Epithelial cell of proximal tubule (primary cell): ENCODE data around the gene MAN2A1. TPM values are rescaled to one million over a fixed set of nuclear protein-coding genes. Genes with fewer than 3 reads are reported as not detected.
"Not testable (repeated sequence)": the region's sequence is repeated elsewhere in the genome, so short reads cannot be mapped to it uniquely, and the experiment has no call there.

Experiments
- DNase-seq: peaks from one replicate; pipeline ENCODE4 v3.0.0-alpha.2; 2011; ENCODE audit warnings: low read depth
- H3K4me3 ChIP-seq: 2 replicates; pipeline ENCODE4 v1.5.1; 2011; ENCODE audit warnings: low read depth, mild to moderate bottlenecking, low read length
- CTCF ChIP-seq: conservative IDR thresholded peaks from 2 replicates; pipeline ENCODE4 v1.5.1; 2012; ENCODE audit warnings: low read depth, mild to moderate bottlenecking, low read length
- total RNA-seq: library from RNA; depleted of rRNA; stranded (reverse); fragments of >200 nt; gene quantifications from 2 replicates; pipeline ENCODE4 v1.2.3, GENCODE V29; 2015

The MAN2A1 gene
- total RNA-seq, 1 donor from 2014 or later: 51.2 TPM

DNA sequence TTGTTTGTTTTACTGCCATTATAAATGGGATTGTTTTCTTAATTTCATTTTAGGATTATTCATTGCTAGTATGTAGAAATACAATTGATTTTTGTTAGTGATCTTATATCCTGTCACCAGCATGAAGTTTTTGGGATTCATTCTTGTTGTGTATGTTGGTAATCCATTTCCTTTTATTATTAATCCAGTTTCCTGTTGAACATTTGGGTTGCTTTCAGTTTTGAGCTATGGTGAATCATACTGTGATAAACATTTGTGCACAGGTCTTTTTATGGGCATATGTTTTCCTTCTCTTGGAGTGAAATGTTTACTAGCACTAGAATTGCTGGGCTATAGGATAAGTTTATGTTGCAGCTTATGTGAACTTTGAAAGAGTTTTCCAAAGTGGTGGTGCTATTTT lies 69.6 kb downstream of the MAN2A1 start:
- DNase-seq: no peak
- no peak overlapping the region for H3K4me3 ChIP-seq
- no peak for TF ChIP-seq CTCF

GRCh38 chr5:109760130-109760529 lies 70.4 kb downstream of the MAN2A1 start:
- not testable (repeated sequence) for DNase-seq, H3K4me3 ChIP-seq

DNA sequence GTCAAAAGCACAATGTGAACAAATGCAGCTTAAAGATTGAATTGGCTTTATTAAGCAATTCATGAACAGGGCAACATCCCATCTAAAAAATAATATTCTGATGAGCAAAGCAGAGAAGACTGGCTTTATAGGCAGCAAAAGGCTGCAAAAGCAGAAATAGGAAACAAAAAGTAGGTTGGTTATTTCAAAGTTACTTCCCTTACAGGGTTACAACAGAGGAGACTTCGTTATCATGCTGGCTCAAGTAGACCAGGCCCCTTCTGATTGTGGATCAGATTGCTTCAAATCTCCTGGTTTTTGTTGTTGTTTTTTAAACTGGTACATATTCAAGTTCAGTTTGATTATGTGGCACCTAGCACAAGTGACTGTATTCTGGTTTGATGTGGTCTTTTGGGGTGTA lies 73.1 kb downstream of the MAN2A1 start:
- TF ChIP-seq CTCF: no peak
- no peak overlapping the region for H3K4me3 ChIP-seq
- DNase-seq: no peak

GRCh38 chr5:109767184-109767995 lies 77.7 kb downstream of the MAN2A1 start:
- no peak for TF ChIP-seq CTCF
- H3K4me3 ChIP-seq: no peak overlapping the region
- no peak for DNase-seq

- no peak overlapping the region for H3K4me3 ChIP-seq
- TF ChIP-seq CTCF: no peak
- no peak for DNase-seq
Observed at GRCh38 chr5:109767997-109768396, 78.3 kb downstream of the MAN2A1 start.

DNA sequence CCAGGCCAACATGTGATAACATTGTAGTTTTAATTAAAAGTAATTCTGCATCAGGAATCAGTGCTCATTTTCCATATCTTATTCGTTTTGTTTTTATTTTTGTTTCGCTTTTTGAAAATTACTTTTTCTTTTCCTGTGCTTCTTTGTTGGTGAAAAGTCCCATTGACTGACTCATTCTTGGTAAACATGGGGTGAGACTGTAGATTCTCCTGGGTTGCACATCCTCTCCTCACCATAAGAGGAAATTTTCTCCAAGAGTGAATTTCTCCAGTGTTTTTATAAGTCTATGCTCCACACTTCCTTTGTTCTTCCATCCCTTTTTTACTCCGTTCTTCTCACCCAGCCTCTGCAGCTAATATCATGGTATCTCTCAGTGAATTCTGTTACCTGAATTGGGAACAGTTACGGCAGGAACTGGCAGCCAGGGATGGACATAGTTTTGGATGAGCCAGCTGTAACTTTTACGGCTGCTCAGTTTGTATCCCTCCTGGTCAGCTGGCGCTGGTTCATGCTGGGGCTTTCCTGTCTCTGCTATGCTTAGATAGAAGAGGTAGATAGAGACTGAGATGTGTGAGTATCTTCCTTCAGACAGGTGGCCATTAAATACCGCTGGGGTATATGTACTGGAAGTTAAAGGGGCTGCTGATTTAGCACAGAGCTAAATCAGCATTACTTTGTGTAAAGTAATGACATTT lies 80.0 kb downstream of the MAN2A1 start:
- TF ChIP-seq CTCF: no peak
- H3K4me3 ChIP-seq: no peak overlapping the region
- no peak for DNase-seq

DNA sequence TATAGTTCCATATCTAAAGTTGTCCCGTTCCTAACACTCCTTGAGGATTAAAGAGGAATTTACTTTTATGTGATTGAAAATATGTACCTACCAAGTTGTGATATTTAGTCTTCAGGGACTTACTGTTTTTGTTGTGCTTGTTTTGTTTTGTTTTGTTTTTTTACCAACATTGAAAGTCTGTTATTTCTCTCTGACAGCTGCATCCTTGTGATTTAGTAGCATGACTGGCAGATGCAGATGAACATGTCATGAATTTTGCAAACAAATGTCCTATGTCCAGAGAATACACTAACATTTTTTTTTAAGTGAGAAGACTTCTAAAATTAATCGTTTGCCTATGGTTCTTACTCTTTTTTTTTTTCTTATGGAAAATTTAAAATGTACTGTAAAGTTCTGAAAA lies 85.4 kb downstream of the MAN2A1 start:
- no peak for TF ChIP-seq CTCF
- no peak overlapping the region for H3K4me3 ChIP-seq
- no peak for DNase-seq
